ENCODE results near the gene HLA-DMA. TPM values are rescaled to one million over a fixed set of nuclear protein-coding genes. Genes with fewer than 3 reads are reported as not detected.

HLA-DMA gene
- total and polyA plus RNA-seq, 2 of the 13 experiments (the other 11 are each of a cell fraction or from before 2014, with no cell fraction given) = 0.70 to 0.71 TPM

DNA sequence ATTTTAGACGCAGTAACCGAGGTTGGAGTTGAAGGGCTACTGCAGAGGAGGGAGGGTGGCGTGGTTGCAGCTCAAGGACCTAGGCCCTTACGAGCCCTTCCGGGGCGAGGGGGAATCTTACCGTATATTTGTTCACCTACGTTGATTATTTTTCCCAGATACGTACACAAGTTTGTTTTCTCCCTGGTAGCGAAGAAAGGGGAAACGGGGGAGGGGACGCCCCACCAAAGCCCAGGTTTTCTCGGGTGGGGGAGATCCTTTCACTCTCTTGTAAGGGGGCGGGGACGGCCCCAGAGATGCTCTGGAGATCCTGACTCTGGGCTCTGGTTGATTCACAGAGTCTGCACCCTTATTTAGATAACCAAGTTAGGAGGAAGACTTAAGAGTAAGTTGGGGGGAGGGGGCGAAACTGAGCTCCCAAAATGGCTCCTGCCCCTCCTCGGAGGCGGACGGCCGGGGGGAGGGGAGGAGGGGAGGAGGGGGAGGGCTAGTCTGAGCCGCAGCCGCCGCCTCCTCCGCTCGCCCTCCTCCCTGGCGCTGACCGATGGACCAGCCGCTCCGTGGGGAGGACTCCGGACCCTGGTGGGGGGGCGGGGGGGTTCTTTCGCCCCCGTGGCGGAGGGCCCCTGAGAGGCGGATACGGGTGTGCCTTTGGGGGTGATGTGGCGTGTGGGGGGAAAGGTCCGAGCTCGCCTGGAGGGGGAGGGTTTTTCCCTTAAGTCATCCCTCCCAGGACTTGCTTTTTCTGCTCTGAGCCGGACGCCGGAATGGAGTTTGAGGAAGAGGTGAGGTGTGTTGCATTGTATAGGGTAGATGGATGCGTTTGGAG is 17.7 kb upstream of the HLA-DMA start (continued):
- TF ChIP-seq ARNT2 (CRISPR knock-in tag; IDR thresholded peaks at IDR 0.05; ENCODE audit: low read depth) = no peak
- TF ChIP-seq ZKSCAN5 (CRISPR knock-in tag; IDR thresholded peaks at IDR 0.05) = no peak
- no peak for TF ChIP-seq SIX1 (CRISPR knock-in tag; IDR thresholded peaks at IDR 0.05; ENCODE audit: borderline replicate concordance)
- no peak for TF ChIP-seq KLF6 (CRISPR knock-in tag; IDR thresholded peaks at IDR 0.05)
- no peak for TF ChIP-seq MXD1 (CRISPR knock-in tag; IDR thresholded peaks at IDR 0.05)
- TF ChIP-seq ZNF703 (CRISPR knock-in tag; IDR thresholded peaks at IDR 0.05; ENCODE audit: borderline replicate concordance) = no peak
- TF ChIP-seq, protein P1, sequence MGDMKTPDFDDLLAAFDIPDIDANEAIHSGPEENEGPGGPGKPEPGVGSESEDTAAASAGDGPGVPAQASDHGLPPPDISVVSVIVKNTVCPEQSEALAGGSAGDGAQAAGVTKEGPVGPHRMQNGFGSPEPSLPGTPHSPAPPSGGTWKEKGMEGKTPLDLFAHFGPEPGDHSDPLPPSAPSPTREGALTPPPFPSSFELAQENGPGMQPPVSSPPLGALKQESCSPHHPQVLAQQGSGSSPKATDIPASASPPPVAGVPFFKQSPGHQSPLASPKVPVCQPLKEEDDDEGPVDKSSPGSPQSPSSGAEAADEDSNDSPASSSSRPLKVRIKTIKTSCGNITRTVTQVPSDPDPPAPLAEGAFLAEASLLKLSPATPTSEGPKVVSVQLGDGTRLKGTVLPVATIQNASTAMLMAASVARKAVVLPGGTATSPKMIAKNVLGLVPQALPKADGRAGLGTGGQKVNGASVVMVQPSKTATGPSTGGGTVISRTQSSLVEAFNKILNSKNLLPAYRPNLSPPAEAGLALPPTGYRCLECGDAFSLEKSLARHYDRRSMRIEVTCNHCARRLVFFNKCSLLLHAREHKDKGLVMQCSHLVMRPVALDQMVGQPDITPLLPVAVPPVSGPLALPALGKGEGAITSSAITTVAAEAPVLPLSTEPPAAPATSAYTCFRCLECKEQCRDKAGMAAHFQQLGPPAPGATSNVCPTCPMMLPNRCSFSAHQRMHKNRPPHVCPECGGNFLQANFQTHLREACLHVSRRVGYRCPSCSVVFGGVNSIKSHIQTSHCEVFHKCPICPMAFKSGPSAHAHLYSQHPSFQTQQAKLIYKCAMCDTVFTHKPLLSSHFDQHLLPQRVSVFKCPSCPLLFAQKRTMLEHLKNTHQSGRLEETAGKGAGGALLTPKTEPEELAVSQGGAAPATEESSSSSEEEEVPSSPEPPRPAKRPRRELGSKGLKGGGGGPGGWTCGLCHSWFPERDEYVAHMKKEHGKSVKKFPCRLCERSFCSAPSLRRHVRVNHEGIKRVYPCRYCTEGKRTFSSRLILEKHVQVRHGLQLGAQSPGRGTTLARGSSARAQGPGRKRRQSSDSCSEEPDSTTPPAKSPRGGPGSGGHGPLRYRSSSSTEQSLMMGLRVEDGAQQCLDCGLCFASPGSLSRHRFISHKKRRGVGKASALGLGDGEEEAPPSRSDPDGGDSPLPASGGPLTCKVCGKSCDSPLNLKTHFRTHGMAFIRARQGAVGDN (CRISPR knock-in tag; IDR thresholded peaks at IDR 0.05) = no peak
- TF ChIP-seq, protein P2, sequence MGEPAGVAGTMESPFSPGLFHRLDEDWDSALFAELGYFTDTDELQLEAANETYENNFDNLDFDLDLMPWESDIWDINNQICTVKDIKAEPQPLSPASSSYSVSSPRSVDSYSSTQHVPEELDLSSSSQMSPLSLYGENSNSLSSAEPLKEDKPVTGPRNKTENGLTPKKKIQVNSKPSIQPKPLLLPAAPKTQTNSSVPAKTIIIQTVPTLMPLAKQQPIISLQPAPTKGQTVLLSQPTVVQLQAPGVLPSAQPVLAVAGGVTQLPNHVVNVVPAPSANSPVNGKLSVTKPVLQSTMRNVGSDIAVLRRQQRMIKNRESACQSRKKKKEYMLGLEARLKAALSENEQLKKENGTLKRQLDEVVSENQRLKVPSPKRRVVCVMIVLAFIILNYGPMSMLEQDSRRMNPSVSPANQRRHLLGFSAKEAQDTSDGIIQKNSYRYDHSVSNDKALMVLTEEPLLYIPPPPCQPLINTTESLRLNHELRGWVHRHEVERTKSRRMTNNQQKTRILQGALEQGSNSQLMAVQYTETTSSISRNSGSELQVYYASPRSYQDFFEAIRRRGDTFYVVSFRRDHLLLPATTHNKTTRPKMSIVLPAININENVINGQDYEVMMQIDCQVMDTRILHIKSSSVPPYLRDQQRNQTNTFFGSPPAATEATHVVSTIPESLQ (CRISPR knock-in tag; conservative IDR thresholded peaks at IDR 0.05) = no peak
- TF ChIP-seq ZNF704 (CRISPR knock-in tag; IDR thresholded peaks at IDR 0.05; ENCODE audit: borderline replicate concordance) = no peak; the same call in 1 of the 2 replicates
- TF ChIP-seq U2AF2 (IDR thresholded peaks at IDR 0.05; ENCODE audit: low read depth, low read length) = no peak
- no peak for TF ChIP-seq XRCC5 (optimal IDR thresholded peaks at IDR 0.05; ENCODE audit: low read length)
- TF ChIP-seq GRHL1 (CRISPR knock-in tag; conservative IDR thresholded peaks at IDR 0.05) = no peak
- TF ChIP-seq CREB3 (CRISPR knock-in tag; IDR thresholded peaks at IDR 0.05) = no peak
- no peak for TF ChIP-seq ZNF562 (CRISPR knock-in tag; IDR thresholded peaks at IDR 0.05; ENCODE audit: borderline replicate concordance)
- TF ChIP-seq ZZZ3 (CRISPR knock-in tag; IDR thresholded peaks at IDR 0.05; ENCODE audit: borderline replicate concordance) = no peak
- peak; percentile 10; the same call in 1 of the 2 replicates for TF ChIP-seq NFE2L1 (CRISPR knock-in tag; IDR thresholded peaks at IDR 0.05; ENCODE audit: borderline replicate concordance)
- no peak for TF ChIP-seq ZNF577 (CRISPR knock-in tag; IDR thresholded peaks at IDR 0.05; ENCODE audit: borderline replicate concordance, low read depth)
